C4-2B (cell line): Measurements from ENCODE around the gene JADE1.

Experiments
- H3K27ac ChIP-seq: fragments of 450-650 bp; 2 replicates; pipeline ENCODE4 v1.5.1; 2017
- CTCF ChIP-seq: fragments of 450-650 bp; conservative IDR thresholded peaks from 2 replicates; pipeline ENCODE4 v1.5.1; 2017; ENCODE audit warnings: mild to moderate bottlenecking
- ZFX ChIP-seq: fragments of 450-650 bp; IDR thresholded peaks from 2 replicates; pipeline ENCODE4 v1.6.1; 2017

Gene JADE1

DNA sequence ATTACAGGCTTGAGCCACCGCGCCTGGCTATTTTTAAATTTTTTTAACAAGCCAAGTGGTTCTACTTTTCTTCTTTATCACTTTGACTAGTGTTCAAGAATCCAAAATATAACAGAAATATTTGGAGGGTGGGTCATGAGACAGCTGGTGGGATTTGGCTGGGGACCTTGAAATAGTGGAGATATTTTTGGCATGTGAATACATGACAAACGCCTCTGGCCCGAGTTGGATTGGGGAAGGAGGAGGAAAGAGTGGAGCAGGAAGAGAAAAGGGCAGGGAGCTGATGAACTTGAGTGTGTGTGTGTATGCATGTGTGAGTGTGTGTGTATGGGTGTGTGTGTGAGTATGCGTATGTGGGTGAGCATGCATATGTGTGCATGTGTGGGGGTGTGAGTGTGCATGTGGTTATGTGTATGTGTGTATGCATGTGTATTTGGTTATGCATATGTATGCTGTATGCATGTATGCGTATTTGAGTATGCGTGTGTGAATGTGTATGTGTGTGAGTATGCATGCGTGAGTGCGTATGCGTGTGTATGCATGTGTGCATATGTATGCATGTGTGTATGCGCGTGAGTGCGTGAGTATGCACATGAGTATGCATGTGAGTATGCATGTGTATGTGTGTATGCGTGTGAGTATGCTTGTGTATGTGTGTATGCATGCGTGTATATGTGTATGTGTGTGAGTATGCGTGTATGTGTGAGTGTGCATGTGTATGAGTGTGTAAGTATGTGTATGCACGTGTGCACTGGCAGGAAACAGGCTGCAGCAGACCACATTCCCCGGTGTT, 49.6 kb downstream of the JADE1 start:
- no peak overlapping the region for H3K27ac ChIP-seq
- no peak for TF ChIP-seq ZFX
- no peak for TF ChIP-seq CTCF

DNA sequence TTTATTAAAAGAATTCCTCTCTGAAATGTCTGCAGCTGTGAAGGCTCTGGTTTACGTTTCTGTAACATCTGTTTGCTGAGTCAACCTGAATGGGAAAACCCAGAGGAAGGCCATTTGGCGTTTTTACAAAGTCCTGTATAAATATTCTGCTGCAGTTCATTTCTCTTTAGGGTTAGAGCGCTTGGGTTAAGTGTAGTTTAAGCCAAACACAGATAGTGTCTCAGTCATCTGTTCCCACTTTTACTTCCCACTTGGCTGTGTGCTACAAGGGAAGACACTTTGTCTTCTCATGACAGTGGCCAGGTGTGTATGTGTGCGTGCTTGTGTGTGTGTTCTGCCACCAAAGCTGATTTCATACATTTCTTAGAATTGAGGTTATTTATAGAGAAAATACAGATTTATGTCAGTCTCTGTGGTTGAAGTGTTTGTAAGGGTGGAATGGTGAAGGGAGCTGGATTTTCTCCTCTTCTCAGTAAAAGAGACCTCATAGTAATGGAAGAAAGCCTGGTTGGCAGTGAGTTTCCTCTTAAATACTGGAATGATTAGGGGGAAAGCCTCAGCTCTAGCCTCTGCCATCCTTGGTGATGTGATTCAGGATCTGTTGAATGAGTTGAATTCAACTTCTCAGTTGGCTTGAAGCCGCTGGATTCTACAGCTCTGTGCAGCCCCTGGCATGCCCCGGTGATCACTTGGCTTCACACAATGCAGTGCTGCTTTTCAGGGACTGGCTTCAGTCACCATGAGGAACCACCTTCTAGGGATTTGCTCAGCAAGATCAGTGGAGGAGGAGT, 50.6 kb downstream of the JADE1 start:
- no peak for TF ChIP-seq CTCF
- no peak for TF ChIP-seq ZFX
- H3K27ac ChIP-seq: no peak overlapping the region

- no peak for TF ChIP-seq ZFX
- no peak for TF ChIP-seq CTCF
- no peak overlapping the region for H3K27ac ChIP-seq
Measured at GRCh38 chr4:128861856-128862518, 52.5 kb downstream of the JADE1 start.

GRCh38 chr4:128862608-128863311, 53.3 kb downstream of the JADE1 start:
- H3K27ac ChIP-seq: no peak overlapping the region
- TF ChIP-seq ZFX (no peak), CTCF (no peak)

DNA sequence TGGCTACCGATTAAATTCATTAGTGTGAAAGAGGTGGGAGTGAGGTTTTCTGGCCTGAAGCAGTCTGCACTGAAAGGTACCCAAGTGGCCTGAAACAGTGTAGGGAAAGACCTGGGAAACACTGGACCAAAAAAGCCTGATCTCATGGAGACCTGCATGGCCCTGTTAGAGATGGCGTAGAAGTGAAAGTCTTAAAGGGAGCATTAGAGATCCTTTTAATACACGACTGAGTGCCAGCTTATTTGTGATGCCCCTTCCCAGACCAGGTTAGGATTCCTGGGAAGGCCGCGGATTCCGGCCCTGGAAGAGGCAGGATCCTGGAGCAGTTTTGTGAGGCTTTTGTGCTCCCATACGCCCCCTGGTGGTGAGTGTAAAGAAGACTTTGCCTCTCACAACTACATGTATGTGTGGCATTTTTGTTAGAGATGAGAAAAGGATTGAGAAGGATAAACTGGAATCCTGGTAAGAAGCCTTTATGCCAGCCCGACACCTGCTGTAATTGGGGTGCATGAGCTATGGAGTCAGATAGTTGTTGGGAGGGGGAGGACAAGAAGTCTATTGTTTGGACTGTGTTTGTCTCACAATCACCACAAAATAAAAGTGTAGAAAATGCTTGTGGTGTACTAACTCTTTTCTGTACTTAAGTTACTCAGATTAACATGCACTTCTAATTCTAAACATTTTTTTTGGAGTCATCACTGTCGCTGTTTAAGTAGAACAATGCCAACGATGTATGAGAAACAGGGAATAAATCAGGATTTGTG, 54.0 kb downstream of the JADE1 start:
- no peak overlapping the region for H3K27ac ChIP-seq
- TF ChIP-seq CTCF (peak; percentile 82), ZFX (no peak)

DNA sequence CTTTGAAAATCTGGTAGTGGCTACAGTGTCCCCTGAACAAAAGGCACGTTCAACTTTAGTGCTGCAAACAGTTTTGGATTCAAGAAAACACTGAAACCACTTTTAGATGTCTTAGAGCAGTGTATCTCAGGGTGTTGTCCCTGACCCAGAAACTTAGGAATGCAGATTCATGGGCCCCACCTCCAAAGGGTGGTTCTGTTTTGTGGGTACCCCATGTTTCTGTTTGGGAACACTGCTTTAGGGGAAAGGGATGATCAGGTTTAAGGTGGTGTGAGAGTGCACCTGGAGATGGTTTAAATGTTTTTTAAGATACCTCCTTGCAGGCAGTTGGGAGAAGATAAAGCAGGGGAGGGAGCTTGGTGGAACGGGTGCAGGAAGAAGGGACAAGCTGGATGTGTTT, 55.6 kb downstream of the JADE1 start:
- no peak overlapping the region for H3K27ac ChIP-seq
- TF ChIP-seq CTCF (no peak), ZFX (no peak)
